ENCODE data around the gene NCS1.

The NCS1 gene

GRCh38 chr9:130167927-130168326 is 4.3 kb upstream of the NCS1 start:
- no peak for TF ChIP-seq CTCF (conservative IDR thresholded peaks at IDR 0.05)
- no peak for TF ChIP-seq ZFX (IDR thresholded peaks at IDR 0.05)
- H3K27ac ChIP-seq: no peak overlapping the region

GRCh38 chr9:130171226-130172148 is 717 bp upstream of the NCS1 start:
- peak overlapping the region; percentile 72 for H3K27ac ChIP-seq
- TF ChIP-seq CTCF (conservative IDR thresholded peaks at IDR 0.05) (no peak), ZFX (IDR thresholded peaks at IDR 0.05) (no peak)

GRCh38 chr9:130172858-130173665 is 858 bp downstream of the NCS1 start:
- peak; percentile 26; the same call in 1 of the 2 replicates for TF ChIP-seq ZFX (IDR thresholded peaks at IDR 0.05)
- TF ChIP-seq CTCF (conservative IDR thresholded peaks at IDR 0.05): no peak
- H3K27ac ChIP-seq: peak overlapping the region; percentile 72

- TF ChIP-seq ZFX (IDR thresholded peaks at IDR 0.05): no peak
- no peak for TF ChIP-seq CTCF (conservative IDR thresholded peaks at IDR 0.05)
- H3K27ac ChIP-seq: peak overlapping the region; percentile 72
Measured at GRCh38 chr9:130173666-130173983, 1.4 kb downstream of the NCS1 start.

GRCh38 chr9:130174025-130174424 is 1.8 kb downstream of the NCS1 start:
- H3K27ac ChIP-seq: no peak overlapping the region
- TF ChIP-seq CTCF (conservative IDR thresholded peaks at IDR 0.05) (no peak), ZFX (IDR thresholded peaks at IDR 0.05) (no peak)

GRCh38 chr9:130174920-130175321 is 2.7 kb downstream of the NCS1 start:
- TF ChIP-seq CTCF (conservative IDR thresholded peaks at IDR 0.05): no peak
- TF ChIP-seq ZFX (IDR thresholded peaks at IDR 0.05): no peak
- H3K27ac ChIP-seq: no peak overlapping the region

- no peak overlapping the region for H3K27ac ChIP-seq
- TF ChIP-seq ZFX (IDR thresholded peaks at IDR 0.05) (no peak), CTCF (conservative IDR thresholded peaks at IDR 0.05) (no peak)
Measured at GRCh38 chr9:130175355-130175754, 3.2 kb downstream of the NCS1 start.

Data from C4-2B (cell line).